GM12878 (cell line): ENCODE data around the gene PTMA. TPM values are rescaled to one million over a fixed set of nuclear protein-coding genes. Genes with fewer than 3 reads are reported as not detected.

ENCODE experiments used
- ATAC-seq: fragments of 200-7000 bp; cut with Tn5 transposase; 3 replicates; pipeline ENCODE4 v1.9.1; 2020; ENCODE audit warnings: mild to moderate bottlenecking, moderate library complexity
- BruUV-seq: library from RNA; stranded (reverse); fragments of 400-500 nt; replicated peaks from 2 replicates; lab custom pipeline; 2021; lab: Mats Ljungman, UMichigan
- CTCF ChIA-PET: fragments of 300-600 bp; sonication (Branson Sonifier 250); formaldehyde crosslinking; extraction: SDS; loops from one replicate; lab custom pipeline; 2021; ENCODE audit warnings: inconsistent platforms; lab: Yijun Ruan, JAX
- POLR2A ChIA-PET: fragments of 350-600 bp; formaldehyde crosslinking; extraction: SDS; loops from one replicate; lab custom pipeline; 2021; ENCODE audit warnings: inconsistent platforms; lab: Charles Lee
- RAD21 ChIA-PET: fragments of 300-600 bp; sonication (Branson Sonifier 250); formaldehyde crosslinking; loops from one replicate; lab custom pipeline; 2023; ENCODE audit warnings: antibody characterized with exemption; ENCODE audit not compliant: unreplicated experiment; lab: Charles Lee
- SMC1A ChIA-PET: fragments of 300-600 bp; sonication (Branson Sonifier 250); formaldehyde crosslinking; loops from one replicate; lab custom pipeline; 2023; ENCODE audit not compliant: unreplicated experiment, uncharacterized antibody; lab: Charles Lee
- DNase-seq: peaks from one replicate; pipeline ENCODE4 v3.0.0-alpha.2; 2011; ENCODE audit warnings: low read depth, low spot score
- FAIRE-seq: peaks from 3 replicates; lab custom pipeline; 2011; peaks lifted over from hg19 to GRCh38; lab: Jason Lieb, UNC
- H2AFZ ChIP-seq: 2 replicates; pipeline ENCODE4 v1.6.0; 2011; ENCODE audit warnings: low read depth, low read length, control low read depth; ENCODE audit not compliant: control insufficient read depth
- H3K27ac ChIP-seq: 2 replicates; pipeline ENCODE4 v1.5.1; 2011; ENCODE audit warnings: control low read depth; ENCODE audit not compliant: control insufficient read depth, insufficient read depth
- H3K27me3 ChIP-seq, 2 experiments: replicated peaks in 1 of 2; 2 replicates each; pipeline versions ENCODE4 v1.6.0 to v1.6.1; 2011; ENCODE audit warnings: low read length in 1 of 2; ENCODE audit not compliant: control insufficient read depth in 2 of 2, insufficient read depth in 2 of 2
- H3K36me3 ChIP-seq, 2 experiments: 2 replicates each; pipeline ENCODE4 v1.5.1; 2011; ENCODE audit warnings: low read length in 1 of 2; ENCODE audit not compliant: control insufficient read depth in 2 of 2, insufficient read depth in 2 of 2
- H3K4me1 ChIP-seq: 2 replicates; pipeline ENCODE4 v1.6.1; 2011; ENCODE audit warnings: mild to moderate bottlenecking, low read length, moderate library complexity, mixed read lengths; ENCODE audit not compliant: control insufficient read depth, insufficient read depth
- H3K4me2 ChIP-seq: 2 replicates; pipeline ENCODE4 v1.6.0; 2011; ENCODE audit warnings: control low read depth; ENCODE audit not compliant: control insufficient read depth, insufficient read depth
- H3K4me3 ChIP-seq: fragments of 200-600 bp; sonication (generic); 2 replicates; pipeline ENCODE4 v1.5.1; 2016
- H3K79me2 ChIP-seq: 2 replicates; pipeline ENCODE4 v1.6.0; 2011; ENCODE audit warnings: low read length; ENCODE audit not compliant: control insufficient read depth, insufficient read depth
- H3K9ac ChIP-seq: 2 replicates; pipeline ENCODE4 v1.8.0; 2011; ENCODE audit warnings: low read length, control low read depth, mixed read lengths; ENCODE audit not compliant: control insufficient read depth, insufficient read depth
- H3K9me3 ChIP-seq: replicated peaks from 3 replicates; pipeline ENCODE4 v1.5.1; 2011; ENCODE audit warnings: mild to moderate bottlenecking, low read length; ENCODE audit not compliant: control insufficient read depth, insufficient read depth
- H4K20me1 ChIP-seq: 2 replicates; pipeline ENCODE4 v1.6.0; 2011; ENCODE audit not compliant: control insufficient read depth, insufficient read depth
- ASH2L ChIP-seq: fragments of 300-600, 200-600 bp; sonication (generic); IDR thresholded peaks from 2 replicates; pipeline ENCODE4 v1.6.1; 2017; ENCODE audit warnings: low read depth, mild to moderate bottlenecking, borderline replicate concordance
- BCLAF1 ChIP-seq: fragments of 450-650 bp; IDR thresholded peaks from 2 replicates; pipeline ENCODE4 v1.6.1; 2017; ENCODE audit warnings: antibody characterized with exemption, mild to moderate bottlenecking, moderate library complexity
- HDGF ChIP-seq: fragments of 450-650 bp; IDR thresholded peaks from 2 replicates; pipeline ENCODE4 v1.6.1; 2016; ENCODE audit warnings: antibody characterized with exemption
- IRF4 ChIP-seq: IDR thresholded peaks from 2 replicates; pipeline ENCODE4 v1.6.1; 2011; ENCODE audit warnings: low read depth, low read length
- POU2F2 ChIP-seq: IDR thresholded peaks from 3 replicates; pipeline ENCODE4 v1.6.1; 2011; ENCODE audit warnings: low read depth, mild to moderate bottlenecking, low read length, borderline replicate concordance
- RCOR1 ChIP-seq: conservative IDR thresholded peaks from 2 replicates; pipeline ENCODE4 v1.6.1; 2012; ENCODE audit warnings: low read depth, low read length, improper control_type of control experiment
- TCF12 ChIP-seq: IDR thresholded peaks from 2 replicates; pipeline ENCODE4 v1.6.1; 2011; ENCODE audit warnings: low read depth, mild to moderate bottlenecking, low read length
- ZNF384 ChIP-seq: IDR thresholded peaks from 2 replicates; pipeline ENCODE4 v1.6.1; 2012; ENCODE audit warnings: low read depth, mild to moderate bottlenecking, low read length, improper control_type of control experiment, borderline replicate concordance
- WGBS: methylation state at CpG from one replicate; pipeline ENCODE4 v1.1.6; 2016; ENCODE audit warnings: low lambda C conversion rate; ENCODE audit not compliant: insufficient replicate concordance, insufficient coverage; ENCODE audit errors: missing lambda C conversion rate; 5-methylcytosine and 5-hydroxymethylcytosine counted together
- in situ Hi-C: fragments of 300-500 bp; cut with MboI; formaldehyde crosslinking; loops from 9 replicates; pipeline ENCODE4 v1.14.3; 2018; ENCODE audit warnings: mixed read lengths
- intact Hi-C: fragments of 100-400 bp; cut with micrococcal nuclease; formaldehyde crosslinking; loops from one replicate; pipeline ENCODE4 v1.14.2; 2022; ENCODE audit not compliant: unreplicated experiment
- polyA plus RNA-seq, 11 experiments: library from polyadenylated mRNA; depleted of rRNA in 4 of 11; unstranded in 6 of 11; stranded (reverse) in 5 of 11; fragments of >200 nt; fragmentation: Nextera tagmentation in 4 of 11; fragmentation: Illumina TruSeq in 1 of 11; extraction: Ambion mirVana in 4 of 11; extraction: Trizol in 1 of 11; gene quantifications; 1 replicate in 1 of 11; 2 replicates in 10 of 11; pipeline versions ENCODE4 v1.2.1 to v1.2.3, GENCODE V29; 2011 to 2016; ENCODE audit warnings: inconsistent platforms in 2 of 11, missing spikeins in 2 of 11, low read depth in 1 of 11
- total RNA-seq, 4 experiments: library from RNA; depleted of rRNA in 3 of 4; stranded (reverse); fragments of >200 nt in 3 of 4; fragmentation: Illumina TruSeq in 1 of 4; extraction: Trizol in 1 of 4; gene quantifications; 2 replicates each; pipeline versions ENCODE4 v1.2.1 to v1.2.3, GENCODE V29; 2013 to 2021

Gene PTMA
- total and polyA plus RNA-seq, 10 of the 15 experiments (the other 5 are each of a cell fraction or from before 2014, with no cell fraction given): 1,144 to 5,018 (median 3,464) TPM

- intact Hi-C loops: loop anchor here (2.0 kb wide), 1 partner anchor 105 kb away; the partner anchor contains the start of gene PDE6D
- Histone ChIP-seq H3K4me2 (no peak overlapping the region), H3K9ac (no peak overlapping the region), H3K27me3 (no peaks in the 10 kb centered on the region), H3K9me3 (no peaks in the 10 kb centered on the region; the same call in 2 of the 3 replicates), H3K36me3 (no peaks in the 10 kb centered on the region)
- no peak for ATAC-seq
- ChIA-PET SMC1A (interaction anchor here (1.3 to 10.2 kb wide), 13 partner anchors 10 to 115 kb away, joined by 3 to 343 read pairs (median 9); partner anchors contain the start of genes COPS7B and PTMA), POLR2A (interaction anchor here (0.6 to 10.3 kb wide), 6 partner anchors 13 to 77 kb away, joined by 3 to 247 read pairs (median 52); partner anchors contain the start of gene PTMA)
- WGBS: 62% methylated on average over 6 of the region's 6 CpGs
- DNase-seq: no peak
- BruUV-seq: no TSS peak
- TF ChIP-seq ASH2L (no peak), TCF12 (0 out of 2 replicates have a peak, but pooled peaks have one; percentile 31)
- TF ChIP-seq, all 136 proteins: peak for 1
- H3K79me2 ChIP-seq: peaks cover 9% of the 10 kb centered on the region
- no peaks in the 10 kb centered on the region for H4K20me1 ChIP-seq
- no peak overlapping the region for H3K4me3 ChIP-seq
- in situ Hi-C loops: loop anchor here (5.0 kb wide), 1 partner anchor 41 kb away; no protein-coding TSS in a partner anchor
- H3K27ac ChIP-seq: peak overlapping the region; percentile 87; the same call in 1 of the 2 replicates
- ChIA-PET CTCF (interaction anchor here (1.0 to 22.2 kb wide), 18 partner anchors 9 to 176 kb away, joined by 3 to 811 read pairs (median 10); partner anchors contain the start of genes COPS7B and PTMA), RAD21 (interaction anchor here (1.0 to 24.6 kb wide), 9 partner anchors 10 to 65 kb away, joined by 3 to 463 read pairs (median 11); partner anchors contain the start of gene PTMA)
- H2AFZ ChIP-seq: peak overlapping the region; percentile 29
- FAIRE-seq: no peak
- peaks cover 65% of the 10 kb centered on the region for H3K4me1 ChIP-seq
Measured at GRCh38 chr2:231676243-231676642, 32.1 kb upstream of the PTMA start.

- ChIA-PET RAD21 (interaction anchor here (0.6 to 24.6 kb wide), 23 partner anchors 10 to 132 kb away, joined by 3 to 463 read pairs (median 6); partner anchors contain the start of genes COPS7B and PTMA), POLR2A (interaction anchor here (0.5 to 10.3 kb wide), 11 partner anchors 15 to 1429 kb away, joined by 3 to 247 read pairs (median 5); partner anchors contain the start of gene PTMA), SMC1A (interaction anchor here (0.6 to 10.2 kb wide), 23 partner anchors 9 to 283 kb away, joined by 3 to 343 read pairs (median 4); partner anchors contain the start of genes COPS7B and PTMA), CTCF (interaction anchor here (0.6 to 22.2 kb wide), 31 partner anchors 9 to 637 kb away, joined by 3 to 811 read pairs (median 5); partner anchors contain the start of genes COPS7B and PTMA)
- peak; percentile 65 for FAIRE-seq
- no peaks in the 10 kb centered on the region for H3K27me3 ChIP-seq
- H3K4me2 ChIP-seq: peak overlapping the region; percentile 58; the same call in 1 of the 2 replicates
- no peaks in the 10 kb centered on the region for H4K20me1 ChIP-seq
- no peak overlapping the region for H3K4me3 ChIP-seq
- WGBS: 4% methylated on average over 7 of the region's 8 CpGs
- H3K9me3 ChIP-seq: no peaks in the 10 kb centered on the region; the same call in 2 of the 3 replicates
- peak overlapping the region; percentile 78; the same call in 1 of the 2 replicates for H2AFZ ChIP-seq
- no peak overlapping the region for H3K27ac ChIP-seq
- in situ Hi-C loops (loop anchor here (5.0 kb wide), 1 partner anchor 40 kb away; no protein-coding TSS in a partner anchor), intact Hi-C loops (loop anchor here (1.0 to 2.0 kb wide), 3 partner anchors 29 to 103 kb away; partner anchors contain the start of gene PDE6D)
- no peak overlapping the region; the same call in 1 of the 2 replicates for H3K9ac ChIP-seq
- peaks cover 4% of the 10 kb centered on the region for H3K79me2 ChIP-seq
- no TSS peak for BruUV-seq
- peak; percentile 30 for ATAC-seq
- no peak for DNase-seq
- no peaks in the 10 kb centered on the region for H3K36me3 ChIP-seq
- peaks cover 56% of the 10 kb centered on the region for H3K4me1 ChIP-seq
- TF ChIP-seq RCOR1 (no peak), HDGF (no peak), POU2F2 (peak; percentile 56; the same call in 2 of the 3 replicates), IRF4 (0 out of 2 replicates have a peak, but pooled peaks have one; percentile 38), BCLAF1 (no peak), ZNF384 (0 out of 2 replicates have a peak, but pooled peaks have one; percentile 33)
Measured at GRCh38 chr2:231677632-231678104, 30.7 kb upstream of the PTMA start.
